Sigmoid colon (tissue), 7 donors: ENCODE data around the gene RYR3. TPM values are rescaled to one million over a fixed set of nuclear protein-coding genes. Genes with fewer than 3 reads are reported as not detected.

Experiments used
- DNase-seq: peaks from one replicate; pipeline ENCODE4 v3.0.0-alpha.2; 2019
- H3K27ac ChIP-seq, 4 donors: fragments of 200-600 bp; sonication (generic); one replicate each; pipeline ENCODE4 v1.5.1; 2016 to 2019; ENCODE audit warnings: mild to moderate bottlenecking in 1 of 4
- H3K27me3 ChIP-seq, 3 donors: fragments of 200-600 bp; sonication (generic); one replicate each; pipeline ENCODE4 v1.5.1; 2019; ENCODE audit warnings: mild to moderate bottlenecking in 1 of 3
- H3K36me3 ChIP-seq, 4 donors: fragments of 200-600 bp; sonication (generic); one replicate each; pipeline ENCODE4 v1.5.1; 2016 to 2019
- H3K4me1 ChIP-seq, 4 donors: fragments of 200-600 bp; sonication (generic); one replicate each; pipeline ENCODE4 v1.5.1; 2017 to 2019
- H3K4me3 ChIP-seq, 4 donors: fragments of 200-600 bp; sonication (generic); one replicate each; pipeline ENCODE4 v1.5.1; 2017 to 2019; ENCODE audit warnings: mild to moderate bottlenecking in 2 of 4, moderate library complexity in 1 of 4
- H3K9me3 ChIP-seq, 4 donors: fragments of 200-600 bp in 3 of 4; sonication (generic) in 3 of 4; one replicate each; pipeline versions ENCODE4 v1.5.1 to v1.6.1; 2013 to 2019
- EP300 ChIP-seq, 4 donors: sonication (generic); formaldehyde crosslinking; IDR thresholded peaks; one replicate each; pipeline ENCODE4 v1.6.1; 2017; ENCODE audit warnings: antibody characterized with exemption in 4 of 4
- POLR2A ChIP-seq, 2 donors: fragments of 450-650 bp; IDR thresholded peaks; one replicate each; pipeline ENCODE4 v1.6.1; 2016; ENCODE audit warnings: antibody characterized with exemption in 2 of 2, mild to moderate bottlenecking in 2 of 2, moderate library complexity in 2 of 2
- POLR2AphosphoS5 ChIP-seq, 4 donors: sonication (generic); formaldehyde crosslinking; IDR thresholded peaks; one replicate each; pipeline ENCODE4 v1.6.1; 2017; ENCODE audit warnings: antibody characterized with exemption in 4 of 4
- WGBS, 2 donors: extraction: QIAGEN DNeasy Blood & Tissue Kit; methylation state at CpG; one replicate each; pipeline ENCODE4 v1.1.7; 2013; 5-methylcytosine and 5-hydroxymethylcytosine counted together
- intact Hi-C: fragments of 100-400 bp; cut with DNase I; formaldehyde crosslinking; loops from one replicate; pipeline ENCODE4 v1.15.1; 2023
- polyA plus RNA-seq, 3 donors: library from polyadenylated mRNA; stranded (reverse); fragments of 200-250 nt; gene quantifications; one replicate each; pipeline ENCODE4 v1.2.3, GENCODE V29; 2013
- total RNA-seq, 4 donors: library from RNA; depleted of rRNA; stranded (reverse); fragments of >200 nt; gene quantifications; one replicate each; pipeline ENCODE4 v1.1.0, GENCODE V29; 2016
- TF ChIP-seq, protein P1 (sequence below), 4 experiments: fragments of 450-650 bp in 3 of 4; fragments of 200-600 bp in 1 of 4; IDR thresholded peaks; one replicate each; pipeline ENCODE4 v1.5.1; 2016 to 2019; ENCODE audit warnings: antibody characterized with exemption in 4 of 4, mild to moderate bottlenecking in 3 of 4, moderate library complexity in 2 of 4
- donor health status: healthy with polysubstance abuse.
- donor health status: Bipolar disorder and iron deficiency.
- donor health status: healthy.

Gene RYR3
- total and polyA plus RNA-seq, 7 donors: 0.38 to 29.1 (median 10.5) TPM; not detected in 1

DNA sequence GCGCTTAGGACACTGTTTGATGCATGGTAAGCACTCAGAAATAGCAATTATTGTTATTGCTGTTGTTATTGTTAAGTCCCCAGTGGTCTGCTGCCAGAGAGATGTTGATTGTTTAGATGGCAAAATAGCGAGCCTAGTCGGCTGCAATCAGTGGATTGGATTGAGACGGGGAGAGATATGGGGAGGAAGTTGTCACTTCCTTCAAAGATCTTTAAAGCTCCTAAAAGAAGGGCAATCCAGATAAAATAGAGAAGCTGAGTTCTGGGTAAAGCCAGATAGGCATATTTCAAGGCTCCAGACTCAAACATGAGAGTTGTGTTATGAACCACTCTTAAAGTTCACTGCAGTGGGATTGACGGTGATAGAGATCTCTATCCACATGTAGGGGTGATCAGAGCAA lies 64.5 kb downstream of the RYR3 start:
- H3K27ac ChIP-seq: no peak overlapping the region
- no peaks in the 10 kb centered on the region for H3K27me3 ChIP-seq
- intact Hi-C loops: no loop called here
- TF ChIP-seq POLR2A (IDR thresholded peaks at IDR 0.05) (no peak), EP300 (IDR thresholded peaks at IDR 0.05) (no peak), POLR2AphosphoS5 (IDR thresholded peaks at IDR 0.05) (no peak)
- TF ChIP-seq, protein P1, sequence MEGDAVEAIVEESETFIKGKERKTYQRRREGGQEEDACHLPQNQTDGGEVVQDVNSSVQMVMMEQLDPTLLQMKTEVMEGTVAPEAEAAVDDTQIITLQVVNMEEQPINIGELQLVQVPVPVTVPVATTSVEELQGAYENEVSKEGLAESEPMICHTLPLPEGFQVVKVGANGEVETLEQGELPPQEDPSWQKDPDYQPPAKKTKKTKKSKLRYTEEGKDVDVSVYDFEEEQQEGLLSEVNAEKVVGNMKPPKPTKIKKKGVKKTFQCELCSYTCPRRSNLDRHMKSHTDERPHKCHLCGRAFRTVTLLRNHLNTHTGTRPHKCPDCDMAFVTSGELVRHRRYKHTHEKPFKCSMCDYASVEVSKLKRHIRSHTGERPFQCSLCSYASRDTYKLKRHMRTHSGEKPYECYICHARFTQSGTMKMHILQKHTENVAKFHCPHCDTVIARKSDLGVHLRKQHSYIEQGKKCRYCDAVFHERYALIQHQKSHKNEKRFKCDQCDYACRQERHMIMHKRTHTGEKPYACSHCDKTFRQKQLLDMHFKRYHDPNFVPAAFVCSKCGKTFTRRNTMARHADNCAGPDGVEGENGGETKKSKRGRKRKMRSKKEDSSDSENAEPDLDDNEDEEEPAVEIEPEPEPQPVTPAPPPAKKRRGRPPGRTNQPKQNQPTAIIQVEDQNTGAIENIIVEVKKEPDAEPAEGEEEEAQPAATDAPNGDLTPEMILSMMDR (IDR thresholded peaks at IDR 0.05): no peak
- 42 to 65% methylated on average over 5 of the region's 5 CpGs for WGBS, 2 donors
- H3K36me3 ChIP-seq: no peaks in the 10 kb centered on the region
- no peak for DNase-seq
- H3K4me3 ChIP-seq: no peak overlapping the region
- peaks cover 0 to 8% (median 2%) of the 10 kb centered on the region in 4 donors for H3K4me1 ChIP-seq
- peaks cover 0 to 3% (median 0%) of the 10 kb centered on the region in 4 donors for H3K9me3 ChIP-seq

DNA sequence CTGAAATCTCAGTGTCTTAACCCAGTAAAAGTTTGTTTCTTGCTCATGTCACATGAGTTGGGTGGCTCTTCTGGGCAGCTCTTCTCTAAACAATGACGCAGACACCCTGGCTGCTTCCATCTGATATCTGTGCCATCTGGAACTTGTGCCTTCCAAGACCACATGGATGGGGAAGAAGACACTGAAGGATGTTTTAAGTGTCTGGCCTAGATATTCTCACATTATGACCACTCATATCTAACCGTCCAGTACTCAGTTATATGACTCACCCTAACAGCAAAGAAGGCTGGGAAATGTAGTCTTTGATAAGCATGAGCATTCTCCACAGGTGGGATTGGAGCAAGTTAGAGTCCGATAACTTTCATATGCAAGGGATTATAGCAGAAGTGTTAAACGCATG lies 66.4 kb downstream of the RYR3 start:
- intact Hi-C loops: no loop called here
- Histone ChIP-seq H3K4me3 (no peak overlapping the region), H3K27ac (no peak overlapping the region), H3K9me3 (peaks cover 0 to 3% (median 0%) of the 10 kb centered on the region in 4 donors), H3K27me3 (no peaks in the 10 kb centered on the region), H3K4me1 (peaks cover 0 to 8% (median 2%) of the 10 kb centered on the region in 4 donors), H3K36me3 (no peaks in the 10 kb centered on the region)
- TF ChIP-seq POLR2A (IDR thresholded peaks at IDR 0.05) (no peak), EP300 (IDR thresholded peaks at IDR 0.05) (no peak), POLR2AphosphoS5 (IDR thresholded peaks at IDR 0.05) (no peak)
- TF ChIP-seq, protein P1 (IDR thresholded peaks at IDR 0.05): no peak
- DNase-seq: no peak
- 81 to 91% methylated on average over 4 of the region's 4 CpGs for WGBS, 2 donors

DNA sequence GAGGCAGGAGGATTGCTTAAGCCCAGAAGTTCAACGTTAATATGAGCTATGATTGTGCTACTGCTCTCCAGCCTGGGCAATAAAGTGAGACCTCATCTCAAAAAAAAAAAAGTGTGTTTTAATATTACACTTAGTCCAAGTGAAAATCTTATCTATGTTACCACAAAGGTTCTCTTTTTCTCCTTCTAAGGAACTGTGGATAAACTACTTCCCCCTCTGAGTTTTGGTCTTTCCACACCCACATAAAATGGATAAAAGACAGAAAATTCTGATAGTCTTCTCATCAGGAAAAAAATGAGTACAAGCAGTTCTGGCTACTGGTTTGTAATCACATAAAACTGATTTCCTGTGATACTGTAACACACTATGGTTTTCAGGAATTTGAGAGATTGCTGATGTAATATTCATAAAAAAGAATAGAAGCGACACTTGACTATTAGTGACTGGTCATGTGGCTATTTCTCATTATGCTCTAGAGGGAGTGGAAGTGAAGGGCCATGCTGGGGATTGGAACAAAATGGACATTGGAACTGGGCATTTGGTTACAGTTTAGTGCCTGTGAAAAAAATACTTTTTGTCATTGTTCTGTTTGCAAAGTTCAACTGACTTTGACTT lies 68.2 kb downstream of the RYR3 start:
- Histone ChIP-seq H3K4me3 (no peak overlapping the region), H3K4me1 (peaks cover 0 to 8% (median 2%) of the 10 kb centered on the region in 4 donors), H3K27ac (no peak overlapping the region), H3K9me3 (peaks cover 0 to 3% (median 0%) of the 10 kb centered on the region in 4 donors), H3K36me3 (no peaks in the 10 kb centered on the region), H3K27me3 (no peaks in the 10 kb centered on the region)
- intact Hi-C loops: no loop called here
- no peak for DNase-seq
- no peak for TF ChIP-seq POLR2A (IDR thresholded peaks at IDR 0.05)
- TF ChIP-seq, protein P1 (IDR thresholded peaks at IDR 0.05): no peak
- no peak for TF ChIP-seq EP300 (IDR thresholded peaks at IDR 0.05)
- no peak for TF ChIP-seq POLR2AphosphoS5 (IDR thresholded peaks at IDR 0.05)
- WGBS, 2 donors: 69 to 71% methylated on average over 2 of the region's 2 CpGs

DNA sequence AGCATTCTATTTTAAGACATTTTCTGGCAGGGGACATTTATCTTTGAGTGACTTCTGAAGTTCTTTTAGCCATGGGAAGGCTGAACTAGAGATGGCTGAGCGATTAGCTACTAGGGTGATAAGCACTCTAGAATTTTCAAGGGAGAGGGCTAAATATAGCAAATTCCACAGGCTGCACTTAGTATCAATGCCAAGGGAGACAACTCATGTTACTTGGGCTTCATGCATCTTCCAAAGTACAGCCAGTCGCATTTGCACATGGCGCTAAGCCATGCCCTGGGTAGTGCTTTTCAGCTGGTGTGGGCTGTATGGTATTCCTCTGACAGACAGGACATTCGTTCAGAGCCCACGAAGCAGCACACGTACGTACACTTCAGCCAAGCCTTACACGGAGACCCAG lies 69.6 kb downstream of the RYR3 start:
- H3K9me3 ChIP-seq: peaks cover 0 to 3% (median 0%) of the 10 kb centered on the region in 4 donors
- DNase-seq: no peak
- WGBS, 2 donors: 91 to 93% methylated on average over 8 of the region's 8 CpGs
- H3K27ac ChIP-seq: no peak overlapping the region
- no peak overlapping the region for H3K4me3 ChIP-seq
- intact Hi-C loops: no loop called here
- no peaks in the 10 kb centered on the region for H3K27me3 ChIP-seq
- no peaks in the 10 kb centered on the region for H3K36me3 ChIP-seq
- TF ChIP-seq, protein P1 (IDR thresholded peaks at IDR 0.05): no peak
- TF ChIP-seq POLR2AphosphoS5 (IDR thresholded peaks at IDR 0.05) (no peak), EP300 (IDR thresholded peaks at IDR 0.05) (no peak), POLR2A (IDR thresholded peaks at IDR 0.05) (no peak)
- no peaks in the 10 kb centered on the region for H3K4me1 ChIP-seq

DNA sequence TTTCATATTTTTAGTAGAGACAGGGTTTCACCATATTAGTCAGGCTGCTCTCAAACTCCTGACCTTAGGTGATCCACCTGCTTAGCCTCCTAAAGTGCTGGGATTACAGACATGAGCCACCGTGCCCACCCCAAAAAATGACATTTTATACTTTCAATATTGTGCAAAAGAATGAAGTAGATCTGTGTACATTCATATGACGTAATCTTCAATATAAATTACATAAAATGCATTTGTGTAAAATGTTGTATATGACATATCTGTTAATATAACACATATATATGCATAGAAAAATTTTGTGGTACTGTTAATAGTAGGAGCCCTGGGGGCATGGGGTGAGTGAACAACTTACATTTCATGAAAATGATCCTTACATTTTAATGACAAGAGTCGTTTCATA lies 71.7 kb downstream of the RYR3 start:
- no peaks in the 10 kb centered on the region for H3K9me3 ChIP-seq
- intact Hi-C loops: no loop called here
- 78 to 84% methylated on average over 3 of the region's 3 CpGs for WGBS, 2 donors
- no peak for DNase-seq
- no peaks in the 10 kb centered on the region for H3K36me3 ChIP-seq
- H3K27me3 ChIP-seq: no peaks in the 10 kb centered on the region
- TF ChIP-seq, protein P1 (IDR thresholded peaks at IDR 0.05): no peak
- TF ChIP-seq POLR2AphosphoS5 (IDR thresholded peaks at IDR 0.05): no peak
- no peak overlapping the region for H3K27ac ChIP-seq
- H3K4me3 ChIP-seq: no peak overlapping the region
- no peaks in the 10 kb centered on the region for H3K4me1 ChIP-seq
